Left ventricle myocardium inferior (tissue), 1 donor: Measurements from ENCODE around the gene GRIP2. TPM values are rescaled to one million over a fixed set of nuclear protein-coding genes. Genes with fewer than 3 reads are reported as not detected.

Experiments
- DNase-seq: peaks from one replicate; pipeline ENCODE4 v3.0.0-alpha.2; 2020
- H3K27ac ChIP-seq: fragments of 200-600 bp; replicated peaks from 2 replicates; pipeline ENCODE4 v1.8.0; 2021
- H3K27me3 ChIP-seq: fragments of 200-600 bp; 2 replicates; pipeline ENCODE4 v1.8.0; 2021; ENCODE audit warnings: low read depth
- H3K36me3 ChIP-seq: fragments of 200-600 bp; 2 replicates; pipeline ENCODE4 v1.8.0; 2021
- H3K4me1 ChIP-seq: fragments of 200-600 bp; 2 replicates; pipeline ENCODE4 v1.8.0; 2021
- H3K4me3 ChIP-seq: fragments of 200-600 bp; 2 replicates; pipeline ENCODE4 v1.8.0; 2021; ENCODE audit warnings: mild to moderate bottlenecking, moderate library complexity
- H3K9me3 ChIP-seq: fragments of 200-600 bp; replicated peaks from 2 replicates; pipeline ENCODE4 v1.8.0; 2021
- CTCF ChIP-seq: fragments of 200-600 bp; IDR thresholded peaks from 2 replicates; pipeline ENCODE4 v1.8.0; 2021; ENCODE audit warnings: antibody characterized with exemption, mild to moderate bottlenecking, borderline replicate concordance
- intact Hi-C: fragments of 100-400 bp; cut with micrococcal nuclease; formaldehyde crosslinking; loops from one replicate; pipeline ENCODE4 v1.11.0; 2022
- total RNA-seq: library from RNA; stranded (reverse); fragmentation: NEBNext Ultra II Directional; extraction: Animal tissue kit (Norgen Biotek cat#: 25700); gene quantifications from one replicate; pipeline ENCODE4 v1.2.1, GENCODE V29; 2021
- donor health status: DM: no; HTN: yes; CAD: no; lungs with severe emphysema.

The GRIP2 gene
- total RNA-seq, 1 donor from 2014 or later, result 59.1 TPM

- Histone ChIP-seq H3K27ac (no peak overlapping the region), H3K4me3 (no peak overlapping the region), H3K36me3 (peaks cover 47% of the 10 kb centered on the region), H3K27me3 (no peaks in the 10 kb centered on the region), H3K4me1 (no peaks in the 10 kb centered on the region), H3K9me3 (peaks cover 23% of the 10 kb centered on the region)
- no peak for TF ChIP-seq CTCF
- DNase-seq, result no peak
- intact Hi-C loops, result no loop called here
Observed at GRCh38 chr3:14503033-14503705, 37.0 kb downstream of the GRIP2 start.

- Histone ChIP-seq H3K4me3 (no peak overlapping the region), H3K27ac (no peak overlapping the region), H3K27me3 (no peaks in the 10 kb centered on the region), H3K4me1 (no peaks in the 10 kb centered on the region), H3K36me3 (peaks cover 52% of the 10 kb centered on the region), H3K9me3 (peaks cover 23% of the 10 kb centered on the region)
- DNase-seq, result no peak
- no peak for TF ChIP-seq CTCF
- intact Hi-C loops, result no loop called here
Observed at GRCh38 chr3:14502472-14502871, 37.7 kb downstream of the GRIP2 start.

- peaks cover 59% of the 10 kb centered on the region for H3K36me3 ChIP-seq
- intact Hi-C loops, result no loop called here
- no peak for DNase-seq
- H3K4me3 ChIP-seq, result no peak overlapping the region
- H3K9me3 ChIP-seq, result peaks cover 13% of the 10 kb centered on the region
- H3K27ac ChIP-seq, result no peak overlapping the region
- H3K4me1 ChIP-seq, result no peaks in the 10 kb centered on the region
- no peaks in the 10 kb centered on the region for H3K27me3 ChIP-seq
- TF ChIP-seq CTCF, result no peak
Observed at GRCh38 chr3:14497321-14497720, 42.8 kb downstream of the GRIP2 start.

GRCh38 chr3:14496351-14496750, 43.8 kb downstream of the GRIP2 start:
- DNase-seq, result no peak
- Histone ChIP-seq H3K27me3 (no peaks in the 10 kb centered on the region), H3K27ac (no peak overlapping the region), H3K4me3 (no peak overlapping the region), H3K4me1 (no peaks in the 10 kb centered on the region), H3K36me3 (peaks cover 56% of the 10 kb centered on the region), H3K9me3 (peaks cover 4% of the 10 kb centered on the region)
- intact Hi-C loops, result no loop called here
- TF ChIP-seq CTCF, result no peak

- H3K36me3 ChIP-seq, result peaks cover 56% of the 10 kb centered on the region
- H3K4me1 ChIP-seq, result no peaks in the 10 kb centered on the region
- no peaks in the 10 kb centered on the region for H3K9me3 ChIP-seq
- no peak overlapping the region for H3K27ac ChIP-seq
- no peaks in the 10 kb centered on the region for H3K27me3 ChIP-seq
- no peak overlapping the region for H3K4me3 ChIP-seq
- no peak for DNase-seq
- intact Hi-C loops, result no loop called here
- TF ChIP-seq CTCF, result no peak
Observed at GRCh38 chr3:14494973-14495300, 45.2 kb downstream of the GRIP2 start.
